Mesothelial cell of epicardium (in vitro differentiated cells): Measurements from ENCODE around the gene CTXN3. TPM values are rescaled to one million over a fixed set of nuclear protein-coding genes. Genes with fewer than 3 reads are reported as not detected.

Experiments used
- DNase-seq, 2 experiments: peaks; one replicate each; pipeline ENCODE4 v3.0.0; 2021; ENCODE audit warnings: low spot score in 2 of 2; ENCODE audit not compliant: unreplicated experiment in 2 of 2
- H3K27ac Mint-ChIP-seq: 2 replicates; pipeline ENCODE4 v1.8.0; 2021; ENCODE audit warnings: mixed read lengths
- H3K27me3 Mint-ChIP-seq: 2 replicates; pipeline ENCODE4 v1.8.0; 2021; ENCODE audit warnings: low read depth, mixed read lengths
- H3K36me3 Mint-ChIP-seq: 2 replicates; pipeline ENCODE4 v1.8.0; 2021; ENCODE audit warnings: mixed read lengths
- H3K4me1 Mint-ChIP-seq: 2 replicates; pipeline ENCODE4 v1.8.0; 2021; ENCODE audit warnings: mixed read lengths
- H3K4me3 Mint-ChIP-seq: 2 replicates; pipeline ENCODE4 v1.8.0; 2021; ENCODE audit warnings: mild to moderate bottlenecking, moderate library complexity, mixed read lengths
- H3K9me3 Mint-ChIP-seq: 2 replicates; pipeline ENCODE4 v1.8.0; 2021; ENCODE audit warnings: mixed read lengths
- CTCF ChIP-seq: fragments of 200-600 bp; sonication (generic); IDR thresholded peaks from one replicate; pipeline ENCODE4 v1.5.0; 2021; ENCODE audit warnings: antibody characterized with exemption; ENCODE audit not compliant: unreplicated experiment
- total RNA-seq: library from RNA; stranded (reverse); gene quantifications from 3 replicates; pipeline ENCODE4 v1.2.1, GENCODE V29; 2021

CTXN3 gene
- total RNA-seq, 1 donor from 2014 or later, result not detected

GRCh38 chr5:127694518-127695171 is 45.8 kb downstream of the CTXN3 start:
- TF ChIP-seq CTCF, result no peak
- H3K9me3 Mint-ChIP-seq, result peaks cover 6% of the 10 kb centered on the region
- H3K27me3 Mint-ChIP-seq, result no peaks in the 10 kb centered on the region
- no peaks in the 10 kb centered on the region for H3K4me1 Mint-ChIP-seq
- no peaks in the 10 kb centered on the region for H3K36me3 Mint-ChIP-seq
- no peak for DNase-seq
- H3K27ac Mint-ChIP-seq, result no peak overlapping the region
- H3K4me3 Mint-ChIP-seq, result no peak overlapping the region

- no peak overlapping the region for H3K27ac Mint-ChIP-seq
- no peaks in the 10 kb centered on the region for H3K27me3 Mint-ChIP-seq
- H3K9me3 Mint-ChIP-seq, result peaks cover 6% of the 10 kb centered on the region
- DNase-seq, result no peak
- no peaks in the 10 kb centered on the region for H3K36me3 Mint-ChIP-seq
- TF ChIP-seq CTCF, result no peak
- H3K4me1 Mint-ChIP-seq, result peaks cover under 1% of the 10 kb centered on the region
- no peak overlapping the region for H3K4me3 Mint-ChIP-seq
Observed at GRCh38 chr5:127695346-127695745, 46.5 kb downstream of the CTXN3 start.

GRCh38 chr5:127696683-127697082 is 47.8 kb downstream of the CTXN3 start:
- peaks cover 4% of the 10 kb centered on the region for H3K4me1 Mint-ChIP-seq
- no peaks in the 10 kb centered on the region for H3K27me3 Mint-ChIP-seq
- TF ChIP-seq CTCF, result no peak
- no peaks in the 10 kb centered on the region for H3K36me3 Mint-ChIP-seq
- H3K9me3 Mint-ChIP-seq, result no peaks in the 10 kb centered on the region
- no peak overlapping the region for H3K27ac Mint-ChIP-seq
- no peak overlapping the region for H3K4me3 Mint-ChIP-seq
- DNase-seq, result no peak

- Mint-ChIP-seq H3K27ac (no peak overlapping the region), H3K27me3 (no peaks in the 10 kb centered on the region), H3K9me3 (no peaks in the 10 kb centered on the region), H3K36me3 (no peaks in the 10 kb centered on the region), H3K4me3 (no peak overlapping the region), H3K4me1 (peaks cover 4% of the 10 kb centered on the region)
- no peak for TF ChIP-seq CTCF
- no peak for DNase-seq
Observed at GRCh38 chr5:127697894-127698600, 49.2 kb downstream of the CTXN3 start.

GRCh38 chr5:127699416-127699815 is 50.5 kb downstream of the CTXN3 start:
- no peak for TF ChIP-seq CTCF
- Mint-ChIP-seq H3K36me3 (no peaks in the 10 kb centered on the region), H3K27ac (no peak overlapping the region), H3K4me1 (peaks cover 4% of the 10 kb centered on the region), H3K27me3 (no peaks in the 10 kb centered on the region), H3K9me3 (no peaks in the 10 kb centered on the region), H3K4me3 (no peak overlapping the region)
- no peak for DNase-seq
